NCI-H69 (cell line): Measurements from ENCODE around the gene GRB10.
A peak's percentile ranks its signal among the peaks of the same experiment; 100 is the strongest.

Experiments used
- DNase-seq: peaks from one replicate; lab custom pipeline; 2025; lab: John Stamatoyannopoulos, UW

Gene GRB10

DNA sequence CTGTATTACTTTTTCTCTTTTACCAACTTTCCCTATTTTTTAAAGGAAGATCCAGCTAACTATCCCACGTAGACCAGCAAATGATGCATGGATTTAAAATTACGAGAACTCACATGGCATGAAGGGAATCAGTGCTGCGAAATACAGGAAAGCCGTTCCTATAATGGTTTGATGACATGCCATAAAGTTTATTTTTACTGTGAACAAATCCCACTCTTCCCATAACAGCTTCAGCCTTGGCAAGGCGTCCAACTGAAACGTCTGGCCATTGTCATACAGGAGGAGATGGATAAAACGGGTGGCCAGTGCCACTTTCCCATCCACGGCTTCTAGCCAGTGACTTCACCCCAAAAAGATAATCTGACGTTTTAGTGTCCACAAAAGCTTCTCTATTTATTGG is 111.3 kb downstream of the GRB10 start:
- DNase-seq = no peak

DNA sequence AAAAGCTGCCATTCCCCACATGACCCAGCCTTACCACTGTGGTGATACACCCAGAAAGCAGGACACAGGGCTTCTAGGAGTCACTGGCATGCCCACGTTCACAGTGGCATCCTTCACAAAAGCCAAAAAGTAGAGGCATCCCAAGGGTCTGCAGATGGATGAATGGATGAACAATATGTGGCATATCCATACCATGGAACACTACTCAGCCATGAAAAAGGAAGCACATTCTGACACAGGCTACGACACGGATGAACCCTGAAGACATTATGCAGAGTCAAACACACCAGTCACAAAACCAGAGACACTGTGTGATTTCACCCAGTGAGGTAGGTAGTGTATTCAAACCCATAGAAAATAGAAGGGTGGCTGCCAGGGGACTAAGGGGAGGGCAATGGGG is 112.8 kb downstream of the GRB10 start:
- DNase-seq = no peak

DNA sequence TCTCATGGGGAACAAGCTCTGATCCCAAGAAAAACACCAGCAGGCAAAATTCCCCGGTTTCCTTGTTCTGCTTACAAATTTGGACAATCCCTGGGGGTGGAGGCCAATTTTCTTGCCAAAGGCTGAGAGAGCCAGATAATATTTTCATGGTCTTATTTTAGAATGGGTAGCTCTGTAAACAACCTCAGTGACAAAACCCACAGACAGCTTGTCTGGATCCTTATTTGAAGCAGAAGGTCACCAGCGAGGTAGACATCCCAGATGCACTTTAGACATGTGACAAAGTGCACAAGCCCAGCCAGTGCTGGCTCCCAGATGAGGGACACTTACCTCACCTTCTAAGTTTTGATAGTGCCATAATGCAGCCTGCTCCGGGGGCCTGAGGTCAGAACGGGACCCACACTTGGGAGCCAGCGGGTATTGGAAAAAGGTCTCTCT is 114.9 kb downstream of the GRB10 start:
- no peak for DNase-seq

DNA sequence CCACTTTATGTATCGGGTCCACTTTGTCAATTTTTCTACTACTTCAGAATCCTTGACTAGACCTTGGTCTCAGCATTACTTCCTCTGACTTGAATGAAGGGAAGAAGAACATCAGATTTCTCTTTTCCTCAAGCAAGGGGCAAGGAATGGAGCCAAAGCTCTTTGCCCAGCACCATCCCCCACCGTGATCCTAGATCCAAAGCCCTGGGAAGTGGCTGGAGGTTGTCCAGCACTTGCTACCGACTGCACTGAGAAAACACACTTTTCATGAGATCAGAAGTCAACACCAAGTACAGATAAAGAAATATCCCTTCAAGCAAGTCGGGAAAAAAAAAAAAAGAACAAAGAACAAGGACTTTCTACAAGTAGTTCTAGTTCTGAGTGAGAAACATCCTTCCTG is 115.4 kb downstream of the GRB10 start:
- DNase-seq = no peak

DNA sequence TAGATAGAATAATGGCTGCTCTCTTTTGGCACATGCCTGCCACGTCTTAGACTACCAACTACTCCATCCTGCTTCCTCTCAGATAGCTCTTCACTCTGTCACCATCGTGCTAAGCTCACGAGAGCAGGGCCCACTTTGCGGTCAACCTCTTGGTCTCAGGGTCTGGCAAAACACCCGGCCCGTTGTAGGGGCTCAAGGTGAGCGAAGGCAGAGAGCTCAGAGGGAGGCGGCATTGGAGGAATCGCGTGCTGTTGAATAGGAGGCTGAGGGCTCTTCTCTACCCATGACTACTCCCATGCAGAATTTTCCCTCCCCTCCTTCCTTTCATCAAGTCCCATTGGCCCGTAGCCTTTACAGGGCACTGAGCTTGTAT is 116.6 kb downstream of the GRB10 start:
- no peak for DNase-seq

DNA sequence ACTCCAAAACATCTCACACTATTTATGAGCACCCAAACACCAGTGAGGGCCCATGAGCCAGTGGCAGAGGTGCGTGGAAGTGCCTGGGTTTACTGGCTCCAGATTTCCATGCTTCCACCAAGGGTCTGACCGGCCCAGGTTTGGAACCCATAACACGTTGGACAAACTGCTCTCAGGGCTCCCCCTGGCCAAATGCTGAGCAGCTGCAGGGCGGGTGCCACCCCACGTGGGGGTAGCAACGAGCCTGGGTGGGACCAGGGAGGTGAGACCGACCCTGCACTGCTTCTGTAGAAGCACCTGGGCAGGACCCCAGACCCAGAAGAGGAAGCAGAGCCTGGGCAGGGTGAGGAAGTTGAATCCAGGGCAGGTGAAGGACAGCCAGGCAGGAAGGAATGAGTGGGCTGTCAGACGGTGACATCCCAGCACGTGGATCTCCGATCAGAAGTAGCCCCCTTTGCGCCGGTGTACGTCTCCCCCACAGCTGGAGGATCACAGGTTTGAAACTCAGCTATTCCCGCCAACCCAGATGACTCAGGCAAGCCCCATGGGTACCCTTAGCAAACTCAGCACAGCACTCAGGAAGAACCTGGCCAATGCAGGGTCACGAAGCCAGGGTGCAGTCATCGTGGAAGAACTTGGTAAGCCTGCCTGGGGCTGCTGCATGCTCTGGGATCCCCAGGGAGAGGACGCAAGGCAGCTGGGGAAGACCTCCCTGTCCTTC is 117.1 kb downstream of the GRB10 start:
- no peak for DNase-seq

DNA sequence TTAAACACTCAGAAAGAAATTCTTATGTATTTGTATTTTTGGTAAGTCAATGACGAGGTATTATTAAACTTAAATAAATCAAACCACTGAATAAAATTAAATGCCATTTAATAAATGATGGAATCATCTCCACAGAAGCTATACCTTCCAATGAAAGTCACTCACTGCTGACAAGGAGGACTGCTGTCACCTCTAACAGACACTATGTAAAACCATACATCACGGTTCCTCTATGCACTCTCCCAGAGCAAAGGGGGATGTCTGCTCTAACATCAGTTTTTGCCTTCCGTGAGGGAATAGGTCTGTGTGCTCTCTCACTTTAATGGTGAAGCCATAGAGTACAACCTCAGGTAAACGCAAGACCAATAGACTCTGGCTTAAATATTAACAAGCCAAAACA is 117.8 kb downstream of the GRB10 start:
- DNase-seq = no peak

DNA sequence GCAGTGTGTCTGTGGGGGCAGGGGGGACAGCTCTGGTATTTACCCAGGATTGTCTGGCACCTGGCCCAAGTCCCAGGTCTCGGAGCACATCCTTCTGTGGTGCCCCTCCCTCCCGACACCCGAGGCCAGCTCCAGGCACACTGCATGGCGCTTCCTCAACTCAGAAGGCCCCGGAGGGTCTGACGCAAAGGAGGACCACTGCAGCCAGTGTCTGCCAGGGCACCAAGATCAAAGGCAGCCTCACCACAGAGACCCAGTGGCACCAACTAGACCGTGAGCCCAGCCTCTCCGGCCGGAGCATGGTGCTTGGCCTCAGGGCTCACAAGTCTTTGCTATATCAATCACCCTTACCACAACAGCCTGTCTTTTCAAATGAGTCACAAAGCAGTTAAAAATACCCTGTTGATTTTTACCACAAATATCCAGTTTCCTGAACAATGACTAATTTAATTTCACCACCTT is 118.2 kb downstream of the GRB10 start:
- DNase-seq = peak; percentile 11

DNA sequence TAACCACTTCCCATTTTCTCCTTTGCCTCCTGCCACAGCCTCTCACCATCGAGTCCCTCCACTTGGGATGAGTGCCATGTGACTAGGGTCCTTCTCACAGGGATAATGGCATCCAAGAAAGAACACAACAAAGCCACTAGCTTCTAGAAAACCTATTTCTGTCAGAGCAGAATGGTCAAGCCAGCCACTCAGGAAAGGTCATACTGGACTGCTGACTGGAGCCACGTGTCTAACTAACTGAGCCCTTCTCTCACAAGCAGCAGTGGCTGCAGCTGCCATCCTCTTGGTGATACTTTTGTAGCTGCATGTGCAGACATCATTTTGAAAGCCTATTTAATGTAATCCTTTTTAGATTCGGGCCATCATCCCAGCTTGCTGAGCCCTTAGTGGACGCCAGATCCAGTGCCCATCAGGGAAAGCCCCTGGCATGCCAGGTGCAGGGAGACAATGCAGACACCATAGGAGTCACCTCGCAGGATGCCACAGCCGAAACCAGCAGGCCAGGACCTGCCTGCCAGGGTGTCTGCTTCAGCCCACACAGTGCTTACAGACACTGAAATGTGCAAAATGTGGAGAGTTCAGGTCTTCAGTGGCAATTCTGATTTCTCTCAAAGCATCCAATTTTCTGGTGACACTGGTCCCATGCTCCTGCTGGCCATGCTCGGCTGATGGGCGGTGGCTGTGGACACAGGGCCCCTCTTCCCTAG is 119.1 kb downstream of the GRB10 start:
- DNase-seq = no peak

DNA sequence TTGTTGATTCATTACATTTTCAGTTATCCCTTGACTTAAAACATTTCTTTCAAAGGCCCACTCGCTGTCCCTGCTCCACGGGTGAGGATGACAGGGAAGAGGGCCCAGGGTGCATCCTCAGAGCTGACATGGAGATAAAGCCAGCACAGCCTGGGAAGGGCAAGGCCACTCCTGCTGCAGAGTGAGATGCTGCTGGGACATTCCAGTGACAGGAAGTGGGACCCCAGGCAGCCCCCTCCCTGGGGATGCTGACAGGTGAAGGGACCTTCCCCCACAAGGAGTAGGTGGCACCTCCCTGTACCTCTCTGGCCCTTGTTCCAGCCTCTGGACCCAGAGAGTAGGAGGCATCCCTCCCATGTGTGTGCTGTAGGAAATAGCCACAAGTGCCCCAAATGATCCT is 119.7 kb downstream of the GRB10 start:
- no peak for DNase-seq

DNA sequence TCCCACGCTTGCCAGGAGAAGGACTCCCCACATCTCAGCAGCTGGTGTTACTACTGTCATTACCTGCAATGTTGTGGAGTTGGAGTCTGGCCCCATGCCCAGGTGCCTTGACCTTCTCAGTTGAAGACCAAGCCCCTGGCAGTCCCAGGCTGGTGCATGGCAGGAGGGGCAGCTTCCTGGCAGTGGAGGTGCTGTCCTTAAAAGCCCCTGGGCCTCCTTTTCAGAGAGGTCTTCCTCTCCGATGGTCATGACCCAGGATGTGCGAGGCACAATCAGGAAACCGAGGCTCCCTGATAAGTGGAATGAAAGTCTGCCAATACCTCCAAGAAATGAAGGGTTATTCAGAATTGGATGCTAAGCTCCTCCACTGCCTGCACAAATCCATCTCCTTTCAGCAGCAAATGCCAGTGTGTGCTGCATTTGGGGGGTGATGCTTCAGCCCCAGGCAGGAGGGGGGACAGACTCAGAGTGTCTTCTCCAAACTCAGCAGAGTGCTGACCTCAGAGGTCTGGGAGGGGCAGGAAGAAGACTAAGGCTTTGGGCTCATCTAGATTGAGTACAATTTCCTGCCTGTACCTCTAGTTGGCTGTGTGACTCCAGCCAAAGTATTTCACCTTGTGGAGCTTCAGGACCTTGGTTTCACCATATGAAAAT is 120.5 kb downstream of the GRB10 start:
- peak; percentile 39 for DNase-seq

DNA sequence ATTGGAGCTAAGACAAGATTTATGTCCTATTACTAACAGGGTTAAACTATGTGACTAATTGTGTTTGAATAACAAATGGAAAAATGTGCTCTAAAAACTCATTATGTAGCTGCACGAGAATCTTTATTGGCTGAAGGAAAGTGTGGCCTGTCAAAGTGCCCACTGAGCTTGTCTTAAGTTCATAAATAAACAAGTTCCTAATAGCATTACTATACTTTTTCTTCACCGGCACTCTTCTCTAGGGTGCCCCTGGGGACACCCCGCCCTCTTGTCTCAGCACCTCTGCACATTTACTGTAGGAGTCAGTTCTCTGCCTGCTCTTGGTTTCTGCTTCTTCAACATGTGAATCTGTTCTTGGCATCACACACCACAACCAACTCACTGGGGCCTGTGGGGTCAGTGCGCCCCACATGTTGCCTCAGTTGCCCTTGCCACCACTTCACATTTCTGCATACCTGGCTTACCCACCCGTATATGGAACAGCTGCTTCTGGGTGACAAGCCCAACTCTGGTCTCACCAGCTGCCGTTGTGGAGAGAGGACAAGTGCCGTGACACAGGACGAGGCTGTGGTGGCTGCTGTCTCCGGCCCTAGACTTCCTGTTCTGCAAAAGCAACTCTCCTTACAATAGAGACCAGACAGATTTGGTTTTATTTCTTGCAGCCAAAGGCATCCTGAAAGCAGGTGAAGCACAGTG is 121.2 kb downstream of the GRB10 start:
- peak; percentile 22 for DNase-seq

DNA sequence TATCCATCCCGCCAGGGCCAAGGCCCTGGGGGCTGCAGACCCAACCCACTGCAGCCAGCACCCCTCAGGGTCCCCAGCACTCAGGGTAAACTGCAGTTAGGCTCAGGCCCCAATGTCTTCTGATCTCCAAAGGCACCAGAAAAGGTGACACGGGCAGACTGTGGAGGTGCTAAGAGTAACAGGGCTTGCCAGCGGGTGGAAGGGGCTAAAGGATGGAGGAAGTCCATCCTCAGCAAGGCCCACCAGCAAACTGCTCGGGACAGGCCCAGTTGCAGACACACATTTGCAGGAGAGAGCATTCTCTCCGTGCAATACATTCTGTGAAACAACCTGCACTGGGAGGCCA is 121.9 kb downstream of the GRB10 start:
- no peak for DNase-seq

DNA sequence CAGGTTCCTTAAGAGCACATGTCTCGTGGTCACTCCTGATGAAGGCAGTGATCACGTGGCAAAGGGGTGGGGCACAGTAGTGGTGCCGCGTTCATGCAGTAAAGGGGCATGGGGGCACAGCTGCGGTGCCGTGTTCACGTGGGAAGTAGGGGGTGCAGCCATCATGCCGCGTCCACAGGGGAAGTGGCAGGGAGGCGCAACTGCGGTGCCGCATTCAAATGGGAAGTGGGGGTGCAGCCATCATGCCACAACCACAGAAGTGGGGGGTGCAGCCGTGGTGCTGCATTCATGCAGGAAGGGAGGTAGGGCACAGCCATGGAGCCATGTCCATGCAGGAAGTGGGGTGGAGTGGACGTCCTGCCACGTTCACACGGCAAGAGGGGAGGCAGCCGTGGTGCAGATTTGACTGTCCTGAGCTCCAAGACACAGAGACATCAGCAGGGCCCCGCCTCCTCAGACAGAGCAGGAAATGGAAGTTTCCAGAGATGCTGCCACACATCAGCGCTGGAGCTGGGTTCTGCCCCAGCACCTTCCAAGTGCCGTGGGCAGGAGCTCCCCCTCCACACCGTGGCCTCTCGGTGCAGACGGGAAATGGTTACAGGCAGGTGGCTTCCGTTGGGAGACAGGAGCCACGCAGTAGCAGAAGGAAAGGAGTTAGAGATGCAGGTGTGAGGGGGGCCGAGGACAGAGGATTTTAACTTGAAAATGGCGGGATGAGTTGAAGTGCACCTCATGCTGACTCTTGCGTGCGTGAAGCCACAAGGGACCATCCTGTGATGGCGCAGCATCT is 122.5 kb downstream of the GRB10 start:
- DNase-seq = no peak

DNA sequence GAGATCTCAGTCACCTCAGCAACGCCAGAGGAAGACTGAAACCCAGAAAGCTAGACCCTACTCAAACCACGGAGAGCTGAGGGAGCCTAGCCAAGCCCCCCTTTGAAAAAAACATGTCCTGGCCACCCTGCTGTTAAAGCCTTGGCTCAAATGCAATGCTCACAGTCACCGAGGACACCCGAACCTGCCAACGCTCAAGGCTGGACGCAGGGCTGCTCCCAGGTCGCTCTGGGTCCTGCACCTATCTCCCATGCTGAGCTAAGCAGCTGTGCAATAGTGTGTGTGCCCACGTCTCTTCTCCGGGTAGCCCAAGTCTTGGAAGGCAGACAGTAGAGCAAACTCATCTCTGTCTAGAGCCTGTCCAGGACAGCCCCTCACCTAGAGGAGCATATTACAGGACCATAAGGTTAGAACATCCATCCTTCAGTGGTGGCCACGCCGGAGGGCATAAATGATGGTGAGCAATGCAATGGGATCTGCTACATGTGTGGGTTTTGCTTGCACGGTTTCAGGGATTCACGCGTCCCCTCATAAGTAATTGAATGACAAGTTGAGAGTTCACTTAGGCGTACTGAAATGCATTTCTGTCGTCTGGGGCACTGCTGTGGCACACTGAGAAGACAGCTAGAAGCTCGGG is 123.2 kb downstream of the GRB10 start:
- no peak for DNase-seq

DNA sequence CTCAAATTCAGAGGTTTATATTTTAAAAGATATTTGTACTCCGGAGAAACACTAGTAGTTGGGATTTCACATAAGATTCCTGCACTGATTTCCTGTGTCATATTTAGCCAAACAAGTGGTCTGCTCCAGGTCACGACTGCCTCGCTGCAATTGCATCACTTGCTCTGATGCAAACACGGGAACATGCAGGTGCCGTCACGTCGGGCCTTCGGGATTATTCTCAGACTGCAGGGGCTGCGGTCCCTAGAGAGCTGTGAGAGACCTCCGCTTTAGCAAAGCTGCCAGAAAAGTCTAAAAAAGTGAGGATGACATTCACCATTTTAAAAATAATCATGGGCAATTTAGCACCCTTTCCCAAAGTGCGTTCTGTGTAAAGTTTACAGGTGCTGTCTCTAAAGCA is 124.0 kb downstream of the GRB10 start:
- DNase-seq = no peak

DNA sequence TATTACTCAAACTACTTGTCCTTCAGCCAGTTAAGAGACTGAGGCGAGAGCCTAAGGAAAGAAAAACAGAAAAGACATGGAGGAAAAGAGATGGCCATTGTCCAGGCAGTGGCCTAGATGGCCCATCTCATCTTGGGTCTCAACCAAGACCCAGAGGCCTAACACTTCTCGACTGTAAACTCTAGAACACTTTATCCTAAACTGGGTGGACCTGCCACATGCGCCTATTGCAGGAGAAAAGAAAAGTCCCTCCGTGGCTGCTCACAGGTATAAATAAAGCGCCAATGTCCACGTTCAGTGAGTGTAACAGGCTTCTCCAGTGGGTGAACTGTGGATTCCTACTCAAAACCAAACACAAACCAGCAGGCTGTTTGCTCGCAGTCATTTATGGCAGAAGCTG is 124.8 kb downstream of the GRB10 start:
- DNase-seq = no peak

DNA sequence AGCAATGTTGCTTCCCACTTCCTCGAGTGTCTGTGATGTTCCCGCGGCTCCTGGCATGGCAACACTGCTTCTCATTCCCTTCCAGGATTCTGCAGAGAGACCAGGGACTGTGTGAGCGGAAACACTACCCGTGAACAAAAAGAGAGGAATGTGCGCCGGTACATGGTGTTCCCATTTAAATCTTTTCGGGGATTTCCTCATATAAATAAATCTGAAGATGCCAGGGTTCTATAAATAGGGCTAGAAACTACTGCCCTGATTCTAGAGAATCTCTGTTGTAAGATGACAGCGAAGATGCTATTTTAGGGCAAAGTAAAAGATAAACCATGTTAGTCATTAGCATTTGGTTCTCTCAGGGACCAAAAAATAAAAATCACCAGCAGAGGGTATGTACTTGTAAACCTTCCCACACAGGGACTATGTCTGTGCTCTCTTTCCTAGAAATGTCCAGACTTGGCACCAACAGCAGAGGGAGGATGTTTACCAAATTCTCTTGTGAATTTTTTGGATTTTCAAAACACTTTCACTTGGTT is 125.3 kb downstream of the GRB10 start:
- DNase-seq = no peak

DNA sequence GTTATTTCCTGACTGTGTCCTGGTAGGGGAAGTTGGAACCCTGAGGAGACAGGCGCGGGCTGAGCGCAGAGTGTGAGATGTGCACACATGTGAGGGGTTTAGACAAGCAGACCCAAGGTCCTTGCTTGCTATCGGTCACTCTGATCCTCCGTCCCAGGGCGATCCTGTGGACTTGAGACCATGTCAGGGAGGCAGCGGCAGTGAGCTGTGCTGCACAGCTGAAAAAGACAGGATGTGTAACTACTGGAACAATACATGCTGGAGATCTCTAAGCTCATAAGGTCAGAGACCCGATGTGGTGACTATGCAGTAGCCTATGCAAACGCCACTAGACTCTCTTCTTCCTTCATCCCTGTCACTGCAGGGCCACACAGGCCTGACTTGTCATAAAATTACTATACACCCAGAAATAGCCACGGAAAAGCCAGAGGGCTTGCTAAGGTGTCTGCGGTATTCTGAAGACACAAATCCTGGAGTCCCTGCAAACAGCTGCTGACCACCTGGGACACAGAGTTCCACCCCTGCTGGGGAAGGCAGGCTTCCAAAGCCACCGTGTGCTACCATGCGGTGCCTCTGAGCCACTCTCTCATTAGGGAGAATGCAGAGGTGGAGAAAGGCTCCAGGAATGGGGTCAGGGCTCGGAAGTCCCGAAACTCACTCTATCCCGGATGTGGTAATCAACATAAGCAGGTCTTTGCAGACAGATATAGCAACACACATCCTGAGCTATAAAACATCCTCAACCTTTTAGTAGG is 126.4 kb downstream of the GRB10 start:
- DNase-seq = peak; percentile 21

DNA sequence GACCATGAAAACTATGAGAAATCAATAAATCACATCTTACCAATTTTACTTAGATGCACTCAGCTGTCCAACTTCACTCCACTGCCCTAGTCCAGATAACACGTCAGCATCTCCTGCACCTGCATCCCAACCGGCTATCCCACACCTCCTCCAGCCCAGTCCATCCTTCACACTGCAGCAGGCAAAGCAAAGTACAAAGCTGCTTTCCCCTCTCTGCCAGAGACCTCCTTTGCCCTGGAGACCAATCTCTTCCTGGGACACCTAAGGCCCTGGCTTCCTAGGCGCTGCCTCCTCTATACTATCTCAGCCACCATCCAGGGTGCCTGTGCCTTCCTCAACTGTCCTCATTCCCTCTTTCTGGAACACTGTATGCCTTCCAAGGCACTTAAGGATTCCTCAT is 127.2 kb downstream of the GRB10 start:
- no peak for DNase-seq
